SU-DHL-6 (cell line): Measurements from ENCODE around the gene PLCB1.

Experiments
- CTCF ChIP-seq: fragments of 200-600 bp; sonication (generic); IDR thresholded peaks from one replicate; pipeline ENCODE4 v1.5.1; 2017; ENCODE audit warnings: antibody characterized with exemption, mild to moderate bottlenecking, low read length, moderate library complexity; ENCODE audit not compliant: insufficient read depth, poor library complexity, severe bottlenecking
- EZH2phosphoT487 ChIP-seq: fragments of 200-600 bp; sonication (generic), shearing (Covaris generic); conservative IDR thresholded peaks from 2 replicates; pipeline ENCODE4 v1.6.1; 2018; ENCODE audit warnings: mild to moderate bottlenecking, antibody characterized with exemption, low read length, moderate library complexity, mixed read lengths

GRCh38 chr20:8361006-8361652 is 229.1 kb downstream of the PLCB1 start:
- TF ChIP-seq CTCF, result no peak
- no peak for TF ChIP-seq EZH2phosphoT487
